GM13976 (cell line): ENCODE data around the gene SH3RF3.

Experiments used
- DNase-seq: peaks from one replicate; pipeline ENCODE4 v3.0.0; 2012; ENCODE audit warnings: low spot score
- in situ Hi-C: fragments of 300-500 bp; cut with MboI; formaldehyde crosslinking; loops from one replicate; pipeline ENCODE4 v1.12.0; 2022; ENCODE audit warnings: low sequenced_read_pairs, mixed read lengths, inconsistent platforms; ENCODE audit not compliant: unreplicated experiment
- TF ChIP-seq, protein P1 (sequence below): IDR thresholded peaks from 2 replicates; pipeline ENCODE4 v1.5.1; 2012; ENCODE audit warnings: borderline replicate concordance, mild to moderate bottlenecking; ENCODE audit not compliant: insufficient read depth; ENCODE audit errors: extremely low read depth, missing control alignments, control extremely low read depth

SH3RF3 gene

DNA sequence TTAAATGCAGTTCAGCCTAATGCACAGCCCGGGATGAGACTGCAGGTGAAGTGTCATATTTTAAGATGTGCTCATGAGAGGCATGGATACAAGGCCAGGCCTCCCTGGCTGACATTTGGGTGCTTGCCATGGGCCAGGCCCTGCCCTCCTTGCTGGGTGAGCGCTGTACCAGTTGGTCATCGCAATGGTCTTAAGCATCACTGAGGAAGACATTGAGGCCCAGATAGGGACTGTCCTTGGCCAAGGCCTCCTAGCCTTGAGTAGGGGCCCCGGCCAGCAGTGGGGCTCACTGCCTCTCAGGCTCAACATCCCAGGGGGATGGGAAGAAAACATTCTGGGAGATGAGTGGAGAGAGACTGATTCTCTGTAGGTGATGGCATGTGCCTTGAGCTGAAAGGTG is 184.3 kb downstream of the SH3RF3 start:
- no peak for DNase-seq
- TF ChIP-seq, protein P1, sequence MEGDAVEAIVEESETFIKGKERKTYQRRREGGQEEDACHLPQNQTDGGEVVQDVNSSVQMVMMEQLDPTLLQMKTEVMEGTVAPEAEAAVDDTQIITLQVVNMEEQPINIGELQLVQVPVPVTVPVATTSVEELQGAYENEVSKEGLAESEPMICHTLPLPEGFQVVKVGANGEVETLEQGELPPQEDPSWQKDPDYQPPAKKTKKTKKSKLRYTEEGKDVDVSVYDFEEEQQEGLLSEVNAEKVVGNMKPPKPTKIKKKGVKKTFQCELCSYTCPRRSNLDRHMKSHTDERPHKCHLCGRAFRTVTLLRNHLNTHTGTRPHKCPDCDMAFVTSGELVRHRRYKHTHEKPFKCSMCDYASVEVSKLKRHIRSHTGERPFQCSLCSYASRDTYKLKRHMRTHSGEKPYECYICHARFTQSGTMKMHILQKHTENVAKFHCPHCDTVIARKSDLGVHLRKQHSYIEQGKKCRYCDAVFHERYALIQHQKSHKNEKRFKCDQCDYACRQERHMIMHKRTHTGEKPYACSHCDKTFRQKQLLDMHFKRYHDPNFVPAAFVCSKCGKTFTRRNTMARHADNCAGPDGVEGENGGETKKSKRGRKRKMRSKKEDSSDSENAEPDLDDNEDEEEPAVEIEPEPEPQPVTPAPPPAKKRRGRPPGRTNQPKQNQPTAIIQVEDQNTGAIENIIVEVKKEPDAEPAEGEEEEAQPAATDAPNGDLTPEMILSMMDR, result no peak
- in situ Hi-C loops, result no loop called here

- TF ChIP-seq, protein P1, result no peak
- in situ Hi-C loops, result no loop called here
- DNase-seq, result no peak
These were observed 187.1 kb downstream of the SH3RF3 start for GRCh38 chr2:109316091-109316490.

GRCh38 chr2:109317471-109318095 is 188.6 kb downstream of the SH3RF3 start:
- in situ Hi-C loops, result no loop called here
- TF ChIP-seq, protein P1, result no peak
- DNase-seq, result no peak

DNA sequence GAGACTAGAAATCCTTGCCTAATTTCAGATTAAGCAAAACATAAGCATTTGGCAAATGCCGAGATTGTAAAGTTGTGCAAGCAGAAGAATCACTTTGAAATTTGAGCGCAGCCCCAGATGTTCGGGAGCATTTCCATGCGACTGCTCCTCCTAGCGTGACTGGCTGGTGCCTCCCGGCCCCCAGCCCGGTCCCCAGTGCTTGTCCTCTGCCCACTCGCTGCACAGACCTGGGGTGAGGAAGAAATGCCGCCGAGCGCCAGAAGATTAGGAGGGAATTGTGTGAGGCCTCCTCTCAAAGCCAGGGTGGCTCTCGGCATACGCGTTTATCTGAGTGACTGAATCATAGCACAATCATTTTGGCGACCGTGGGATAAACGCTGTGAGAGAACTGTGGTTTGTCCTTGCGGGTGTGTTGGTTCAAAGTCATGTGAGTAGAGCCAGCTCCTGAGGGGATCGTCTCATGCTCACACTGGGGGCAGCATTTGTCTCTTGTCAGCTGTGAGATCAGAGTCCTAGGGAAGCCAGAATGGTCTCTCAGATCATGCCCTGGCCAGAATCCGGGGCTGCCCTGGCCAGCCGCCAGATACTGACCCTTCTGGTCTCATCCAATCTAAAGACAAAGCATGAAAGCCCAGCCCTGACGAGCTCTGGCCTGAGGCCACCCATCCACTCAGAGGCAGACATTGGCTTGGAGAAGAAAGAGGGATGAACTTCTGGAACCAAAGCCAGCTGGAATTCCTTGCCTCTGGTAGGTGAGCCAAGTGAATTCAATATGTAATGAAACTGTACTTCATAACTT is 189.3 kb downstream of the SH3RF3 start:
- TF ChIP-seq, protein P1, result no peak
- in situ Hi-C loops, result no loop called here
- no peak for DNase-seq

GRCh38 chr2:109318949-109319342 is 189.9 kb downstream of the SH3RF3 start:
- TF ChIP-seq, protein P1, result no peak
- in situ Hi-C loops, result no loop called here
- no peak for DNase-seq

GRCh38 chr2:109320195-109320922 is 191.4 kb downstream of the SH3RF3 start:
- DNase-seq, result no peak
- in situ Hi-C loops, result no loop called here

More at GRCh38 chr2:109320195-109320922, 191.4 kb downstream of the SH3RF3 start:
- TF ChIP-seq, protein P1, result no peak
